SW 1271 (cell line): ENCODE results near the gene CCDC190.
"Not testable (repeated sequence)": the region's sequence is repeated elsewhere in the genome, so short reads cannot be mapped to it uniquely, and the experiment has no call there.

Experiments
- DNase-seq, 2 experiments: peaks; one replicate each; lab custom pipeline; 2025; lab: John Stamatoyannopoulos, UW

The CCDC190 gene

DNA sequence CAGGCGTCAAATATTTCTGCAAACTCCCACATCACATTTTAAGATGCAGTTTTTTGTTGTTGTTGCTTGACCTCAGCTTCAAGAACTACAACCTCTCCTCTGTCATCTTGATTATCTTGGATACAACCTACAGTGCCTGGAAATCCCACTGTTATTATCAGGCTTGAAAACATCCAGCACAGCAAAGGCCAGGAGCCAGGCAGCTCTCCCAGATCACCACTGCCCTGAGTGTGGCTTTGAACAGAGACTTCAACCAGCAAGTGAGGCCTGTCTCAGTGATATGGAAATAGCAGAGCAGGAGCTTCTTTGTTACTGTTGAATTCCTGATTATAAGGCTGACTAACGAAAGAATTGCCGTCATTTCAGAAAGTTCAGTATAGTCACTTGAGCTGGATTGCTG is 28.5 kb downstream of the CCDC190 start:
- no peak for DNase-seq

- no peak for DNase-seq
Measured at GRCh38 chr1:162829268-162829667, 31.7 kb downstream of the CCDC190 start.

GRCh38 chr1:162823771-162824525 is 37.0 kb downstream of the CCDC190 start:
- DNase-seq, result no peak

DNA sequence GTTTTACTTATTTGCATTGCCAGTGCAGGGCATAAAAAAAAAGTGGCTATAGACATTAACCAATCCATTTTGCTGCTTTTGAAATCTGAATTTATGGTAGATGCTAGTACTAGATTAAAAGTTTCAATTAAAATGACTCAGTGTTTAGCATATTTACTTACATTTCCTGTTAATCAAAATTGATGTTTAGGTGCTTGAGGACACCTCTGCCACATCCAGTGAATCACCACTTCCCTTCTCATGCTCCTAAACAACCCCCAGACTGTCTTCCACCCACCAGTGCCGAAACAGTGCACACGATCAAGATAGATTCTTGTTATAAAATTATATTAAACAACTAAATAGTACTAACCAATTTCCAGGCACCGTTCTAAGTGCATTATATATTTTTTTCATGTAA is 37.7 kb downstream of the CCDC190 start:
- DNase-seq, result no peak

DNA sequence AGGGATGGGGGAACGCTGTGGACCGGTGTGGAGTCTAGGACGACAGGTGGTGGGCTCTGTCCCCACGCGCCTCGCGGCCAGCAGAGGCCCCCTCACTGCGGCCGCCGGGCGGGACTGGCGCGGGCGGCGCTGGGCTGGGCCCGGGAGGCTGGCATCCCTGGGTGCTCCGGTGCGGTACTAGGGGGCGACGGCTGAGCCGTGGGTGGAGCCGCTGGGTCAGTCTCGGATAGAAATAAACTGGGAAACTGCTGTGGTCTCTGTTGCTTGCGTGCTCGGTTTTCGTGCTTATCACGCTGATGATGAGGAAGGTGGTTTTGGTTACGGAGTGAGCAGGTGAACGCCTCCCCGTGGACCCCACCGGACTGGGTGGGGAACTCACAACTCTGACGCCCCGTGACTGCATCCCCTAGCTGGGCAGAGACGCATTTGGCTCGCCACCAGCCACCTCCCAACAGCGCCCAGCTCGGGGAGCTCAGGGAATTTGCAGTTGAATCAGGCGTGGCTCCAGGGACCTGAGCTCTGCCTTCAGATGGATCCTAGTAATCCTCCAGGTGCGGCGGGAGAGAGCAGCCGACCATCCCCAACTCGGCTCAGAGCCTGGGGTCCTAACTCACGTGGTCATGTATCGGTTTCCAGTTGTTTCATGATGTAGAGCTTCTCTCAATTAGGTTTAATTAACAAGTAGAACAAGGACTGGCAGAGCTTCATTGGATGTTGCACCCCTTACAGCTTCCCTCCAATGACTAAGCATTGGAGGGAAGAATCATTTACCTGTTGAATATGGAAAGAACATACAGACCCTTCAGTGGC is 38.4 kb downstream of the CCDC190 start:
- DNase-seq, result no peak

GRCh38 chr1:162818666-162819065 is 42.3 kb downstream of the CCDC190 start:
- not testable (repeated sequence) for DNase-seq

GRCh38 chr1:162818136-162818535 is 42.8 kb downstream of the CCDC190 start:
- not testable (repeated sequence) for DNase-seq

GRCh38 chr1:162812357-162812756 is 48.6 kb downstream of the CCDC190 start:
- DNase-seq, result not testable (repeated sequence)

GRCh38 chr1:162807503-162807902 is 53.5 kb downstream of the CCDC190 start:
- not testable (repeated sequence) for DNase-seq
